LNCAP (cell line): Measurements from ENCODE around the gene LIG3.

Experiments
- CTCF ChIP-seq: fragments of 450-650 bp; IDR thresholded peaks from 2 replicates; pipeline ENCODE4 v1.5.1; 2017; ENCODE audit warnings: mild to moderate bottlenecking

LIG3 gene

GRCh38 chr17:34980353-34980680 lies at the start of gene LIG3:
TSS of gene LIG3 (plus strand) at chr17:34980512. CDS start at chr17:34983006, 2,494 bp downstream.
- no peak for TF ChIP-seq CTCF

GRCh38 chr17:34958438-34958837 lies 21.9 kb upstream of the LIG3 start:
- no peak for TF ChIP-seq CTCF

GRCh38 chr17:34961093-34961911 lies 19.0 kb upstream of the LIG3 start, which contains the start of the genes CCT6B and ZNF830:
TSS of gene CCT6B (minus strand) at chr17:34961460. CDS start at chr17:34961393, 67 bp downstream.
TSS of gene ZNF830 (plus strand) at chr17:34961540. CDS start at chr17:34961567, 27 bp downstream.
- no peak for TF ChIP-seq CTCF

- no peak for TF ChIP-seq CTCF
Observed at GRCh38 chr17:34974179-34974578, 6.1 kb upstream of the LIG3 start.

- TF ChIP-seq CTCF: no peak
Observed at GRCh38 chr17:34974794-34975785, 5.2 kb upstream of the LIG3 start.

- no peak for TF ChIP-seq CTCF
Observed at GRCh38 chr17:34979153-34979552, 1.2 kb upstream of the LIG3 start.

GRCh38 chr17:34979650-34980352 lies 511 bp upstream of the LIG3 start:
- no peak for TF ChIP-seq CTCF
